Measurements from ENCODE around the gene ALDH5A1. TPM values are rescaled to one million over a fixed set of nuclear protein-coding genes. Genes with fewer than 3 reads are reported as not detected.
A peak's percentile ranks its signal among the peaks of the same experiment; 100 is the strongest.
"Not testable (repeated sequence)": the region's sequence is repeated elsewhere in the genome, so short reads cannot be mapped to it uniquely, and the experiment has no call there.

Gene ALDH5A1
- total RNA-seq, 2 donors from 2014 or later, result 2.3 to 3.1 TPM

GRCh38 chr6:24497254-24497970 lies 2.6 kb downstream of the ALDH5A1 start:
- Mint-ChIP-seq H3K4me3 (no peak overlapping the region), H3K27me3 (peaks cover 0 to 3% of the 10 kb centered on the region in 2 donors), H3K36me3 (peaks cover 9% of the 10 kb centered on the region), H3K9me3 (peaks cover 3% of the 10 kb centered on the region), H3K27ac (no peak overlapping the region), H3K4me1 (ENCODE audit: low read depth in 2 of 2) (peaks cover 8 to 11% of the 10 kb centered on the region in 2 donors)
- DNase-seq (ENCODE audit: low spot score) (no peak), ATAC-seq (no peak)

- no peaks in the 10 kb centered on the region for H3K27me3 Mint-ChIP-seq
- ATAC-seq (no peak), DNase-seq (ENCODE audit: low spot score) (no peak)
- peaks cover 14% of the 10 kb centered on the region for H3K36me3 Mint-ChIP-seq
- peaks cover 3% of the 10 kb centered on the region for H3K9me3 Mint-ChIP-seq
- no peak overlapping the region for H3K27ac Mint-ChIP-seq
- H3K4me1 Mint-ChIP-seq (ENCODE audit: low read depth in 2 of 2), result no peaks in the 10 kb centered on the region
- H3K4me3 Mint-ChIP-seq, result no peak overlapping the region
These were observed 5.9 kb downstream of the ALDH5A1 start for GRCh38 chr6:24500683-24501082.

- Mint-ChIP-seq H3K36me3 (peaks cover 14% of the 10 kb centered on the region), H3K27me3 (no peaks in the 10 kb centered on the region), H3K9me3 (peaks cover 3% of the 10 kb centered on the region), H3K27ac (no peak overlapping the region), H3K4me1 (ENCODE audit: low read depth in 2 of 2) (no peaks in the 10 kb centered on the region), H3K4me3 (no peak overlapping the region)
- no peak for DNase-seq (ENCODE audit: low spot score)
- no peak for ATAC-seq
These were observed 6.6 kb downstream of the ALDH5A1 start for GRCh38 chr6:24501374-24501773.

- ATAC-seq (no peak), DNase-seq (ENCODE audit: low spot score) (no peak)
- Mint-ChIP-seq H3K4me3 (no peak overlapping the region), H3K9me3 (peaks cover 3% of the 10 kb centered on the region), H3K4me1 (ENCODE audit: low read depth in 2 of 2) (no peaks in the 10 kb centered on the region), H3K36me3 (peaks cover 10% of the 10 kb centered on the region), H3K27me3 (no peaks in the 10 kb centered on the region), H3K27ac (no peak overlapping the region)
These were observed 7.1 kb downstream of the ALDH5A1 start for GRCh38 chr6:24501914-24502313.

- Mint-ChIP-seq H3K27me3 (no peaks in the 10 kb centered on the region), H3K36me3 (peaks cover 5% of the 10 kb centered on the region), H3K9me3 (no peaks in the 10 kb centered on the region), H3K4me3 (no peak overlapping the region), H3K27ac (no peak overlapping the region), H3K4me1 (ENCODE audit: low read depth in 2 of 2) (no peaks in the 10 kb centered on the region)
- no peak for DNase-seq (ENCODE audit: low spot score)
- ATAC-seq, result no peak
These were observed 9.5 kb downstream of the ALDH5A1 start for GRCh38 chr6:24504287-24504648.

GRCh38 chr6:24504649-24505586 lies 10.1 kb downstream of the ALDH5A1 start:
- ATAC-seq (no peak), DNase-seq (ENCODE audit: low spot score) (no peak)
- H3K36me3 Mint-ChIP-seq, result peaks cover 5% of the 10 kb centered on the region
- H3K27me3 Mint-ChIP-seq, result no peaks in the 10 kb centered on the region
- no peak overlapping the region for H3K27ac Mint-ChIP-seq
- H3K9me3 Mint-ChIP-seq, result no peaks in the 10 kb centered on the region
- H3K4me1 Mint-ChIP-seq (ENCODE audit: low read depth in 2 of 2), result no peaks in the 10 kb centered on the region
- no peak overlapping the region for H3K4me3 Mint-ChIP-seq

GRCh38 chr6:24506814-24507520 lies 12.2 kb downstream of the ALDH5A1 start:
- Mint-ChIP-seq H3K27me3 (no peaks in the 10 kb centered on the region), H3K4me3 (no peak overlapping the region), H3K36me3 (peaks cover 5% of the 10 kb centered on the region), H3K27ac (no peak overlapping the region), H3K4me1 (ENCODE audit: low read depth in 2 of 2) (no peaks in the 10 kb centered on the region), H3K9me3 (no peaks in the 10 kb centered on the region)
- DNase-seq (ENCODE audit: low spot score), result no peak
- ATAC-seq, result no peak

GRCh38 chr6:24511976-24512375 lies 17.2 kb downstream of the ALDH5A1 start:
- H3K9me3 Mint-ChIP-seq; H3K27me3 Mint-ChIP-seq; H3K4me1 Mint-ChIP-seq (ENCODE audit: low read depth in 2 of 2); H3K4me3 Mint-ChIP-seq; H3K27ac Mint-ChIP-seq; H3K36me3 Mint-ChIP-seq; ATAC-seq; DNase-seq (ENCODE audit: low spot score): not testable (repeated sequence)

GRCh38 chr6:24513602-24514001 lies 18.8 kb downstream of the ALDH5A1 start:
- no peak overlapping the region for H3K4me3 Mint-ChIP-seq
- no peak overlapping the region for H3K27ac Mint-ChIP-seq
- no peaks in the 10 kb centered on the region for H3K27me3 Mint-ChIP-seq
- no peaks in the 10 kb centered on the region for H3K9me3 Mint-ChIP-seq
- DNase-seq (ENCODE audit: low spot score), result no peak
- H3K4me1 Mint-ChIP-seq (ENCODE audit: low read depth in 2 of 2), result peaks cover 0 to 4% of the 10 kb centered on the region in 2 donors
- no peak for ATAC-seq
- H3K36me3 Mint-ChIP-seq, result peaks cover 5% of the 10 kb centered on the region

GRCh38 chr6:24517659-24518543 lies 23.1 kb downstream of the ALDH5A1 start:
- H3K4me1 Mint-ChIP-seq (ENCODE audit: low read depth in 2 of 2), result peaks cover 0 to 4% of the 10 kb centered on the region in 2 donors
- H3K36me3 Mint-ChIP-seq, result no peaks in the 10 kb centered on the region
- H3K4me3 Mint-ChIP-seq, result no peak overlapping the region
- no peaks in the 10 kb centered on the region for H3K9me3 Mint-ChIP-seq
- DNase-seq (ENCODE audit: low spot score) (no peak), ATAC-seq (peak in 1 of 2 donors; percentile 55)
- no peaks in the 10 kb centered on the region for H3K27me3 Mint-ChIP-seq
- H3K27ac Mint-ChIP-seq, result peak overlapping the region; percentile 16 to 90

GRCh38 chr6:24520929-24521546 lies 26.3 kb downstream of the ALDH5A1 start:
- Mint-ChIP-seq H3K27ac (no peak overlapping the region), H3K9me3 (no peaks in the 10 kb centered on the region), H3K4me3 (no peak overlapping the region), H3K4me1 (ENCODE audit: low read depth in 2 of 2) (peaks cover 0 to 4% of the 10 kb centered on the region in 2 donors), H3K36me3 (no peaks in the 10 kb centered on the region), H3K27me3 (no peaks in the 10 kb centered on the region)
- no peak for DNase-seq (ENCODE audit: low spot score)
- peak; percentile 69 to 73 for ATAC-seq

- peaks cover 0 to 4% of the 10 kb centered on the region in 2 donors for H3K4me1 Mint-ChIP-seq (ENCODE audit: low read depth in 2 of 2)
- H3K36me3 Mint-ChIP-seq, result no peaks in the 10 kb centered on the region
- DNase-seq (ENCODE audit: low spot score), result no peak
- no peaks in the 10 kb centered on the region for H3K9me3 Mint-ChIP-seq
- H3K4me3 Mint-ChIP-seq, result no peak overlapping the region
- no peak for ATAC-seq
- H3K27me3 Mint-ChIP-seq, result no peaks in the 10 kb centered on the region
- H3K27ac Mint-ChIP-seq, result no peak overlapping the region
These were observed 27.7 kb downstream of the ALDH5A1 start for GRCh38 chr6:24522228-24523176.

Data from natural killer cell treated with Interleukin-12 subunit alpha and Interleukin-12 subunit beta and Interleukin-15 and Interleukin-18, amount 100 ng/mL, for 72 hours (primary cell).